Keratinocyte (primary cell): ENCODE data around the gene GTF3C2. TPM values are rescaled to one million over a fixed set of nuclear protein-coding genes. Genes with fewer than 3 reads are reported as not detected.

Source experiments
- DNase-seq: peaks from one replicate; pipeline ENCODE4 v3.0.0-alpha.2; 2011; ENCODE audit warnings: low read depth, missing footprints, low spot score
- FAIRE-seq: peaks from 2 replicates; lab custom pipeline; 2011; peaks lifted over from hg19 to GRCh38; lab: Jason Lieb, UNC
- H2AFZ ChIP-seq: 2 replicates; pipeline ENCODE4 v1.6.0; 2012; ENCODE audit warnings: low read length, control low read depth, inconsistent platforms; ENCODE audit not compliant: control insufficient read depth
- H3K27ac ChIP-seq: 2 replicates; pipeline ENCODE4 v1.5.1; 2011; ENCODE audit warnings: low read length; ENCODE audit not compliant: control insufficient read depth, insufficient read depth
- H3K27me3 ChIP-seq: 3 replicates; pipeline ENCODE4 v1.6.0; 2011; ENCODE audit warnings: low read length; ENCODE audit not compliant: control insufficient read depth, insufficient read depth; ENCODE audit errors: extremely low read depth
- H3K36me3 ChIP-seq, 2 experiments: 2 replicates in 1 of 2; 3 replicates in 1 of 2; pipeline ENCODE4 v1.5.1; 2011; ENCODE audit warnings: low read length in 2 of 2, mild to moderate bottlenecking in 1 of 2; ENCODE audit not compliant: control insufficient read depth in 2 of 2, insufficient read depth in 2 of 2; ENCODE audit errors: extremely low read depth in 1 of 2
- H3K4me1 ChIP-seq: 3 replicates; pipeline ENCODE4 v1.5.1; 2011; ENCODE audit warnings: low read length; ENCODE audit not compliant: control insufficient read depth, insufficient read depth; ENCODE audit errors: extremely low read depth
- H3K4me2 ChIP-seq: 3 replicates; pipeline ENCODE4 v1.6.0; 2011; ENCODE audit warnings: low read depth, low read length; ENCODE audit not compliant: control insufficient read depth, insufficient read depth; ENCODE audit errors: extremely low read depth
- H3K4me3 ChIP-seq, 3 experiments: fragments of 200-600 bp in 1 of 3; sonication (generic) in 1 of 3; 2 replicates in 2 of 3; 3 replicates in 1 of 3; pipeline ENCODE4 v1.5.1; 2011 to 2016; ENCODE audit warnings: low read length in 3 of 3, mild to moderate bottlenecking in 3 of 3, control low read depth in 2 of 3, inconsistent platforms in 1 of 3, low read depth in 1 of 3, mixed read lengths in 1 of 3, mixed run types in 1 of 3, moderate library complexity in 1 of 3; ENCODE audit not compliant: control insufficient read depth in 2 of 3, insufficient read depth in 2 of 3; ENCODE audit errors: extremely low read depth in 1 of 3
- H3K79me2 ChIP-seq: 2 replicates; pipeline ENCODE4 v1.6.0; 2012; ENCODE audit warnings: low read length; ENCODE audit not compliant: control insufficient read depth, insufficient read depth
- H3K9ac ChIP-seq: 3 replicates; pipeline ENCODE4 v1.6.0; 2011; ENCODE audit warnings: low read length; ENCODE audit not compliant: control insufficient read depth, insufficient read depth; ENCODE audit errors: extremely low read depth
- H3K9me1 ChIP-seq: 3 replicates; pipeline ENCODE4 v1.6.0; 2011; ENCODE audit warnings: low read length; ENCODE audit not compliant: control insufficient read depth, insufficient read depth; ENCODE audit errors: extremely low read depth
- H3K9me3 ChIP-seq: 2 replicates; pipeline ENCODE4 v1.5.1; 2012; ENCODE audit warnings: low read depth, low read length; ENCODE audit not compliant: control insufficient read depth
- H4K20me1 ChIP-seq: 3 replicates; pipeline ENCODE4 v1.6.0; 2011; ENCODE audit warnings: low read length; ENCODE audit not compliant: control insufficient read depth, insufficient read depth; ENCODE audit errors: extremely low read depth
- EZH2 ChIP-seq: IDR thresholded peaks from one replicate; pipeline ENCODE4 v1.6.1; 2012; ENCODE audit warnings: inconsistent platforms, mild to moderate bottlenecking, low read length, moderate library complexity
- dilution Hi-C: fragments of 300-500 bp; cut with MboI; formaldehyde crosslinking; loops from one replicate; pipeline ENCODE4 v1.7.0; 2020; ENCODE audit warnings: low sequenced_read_pairs; ENCODE audit not compliant: extremely low pct_ligation_motif_present
- polyA plus RNA-seq, 5 experiments: library from polyadenylated mRNA; depleted of rRNA in 3 of 5; stranded (reverse) in 3 of 5; stranded (forward) in 1 of 5; unstranded in 1 of 5; fragments of >200 nt; gene quantifications; 1 replicate in 1 of 5; 2 replicates in 3 of 5; 3 replicates in 1 of 5; pipeline versions ENCODE4 v1.2.1 to v1.2.3, GENCODE V29; 2011 to 2012; ENCODE audit warnings: missing spikeins in 2 of 5, low read depth in 1 of 5, low replicate concordance in 1 of 5
- TF ChIP-seq, protein P1 (sequence below), 3 experiments: IDR thresholded peaks in 1 of 3; conservative IDR thresholded peaks in 1 of 3; optimal IDR thresholded peaks in 1 of 3; 2 replicates in 2 of 3; 3 replicates in 1 of 3; pipeline versions ENCODE3 to v1.5.1; 2011; ENCODE audit warnings: low read length in 3 of 3, mild to moderate bottlenecking in 3 of 3, moderate library complexity in 2 of 3, control low read depth in 1 of 3, inconsistent platforms in 1 of 3; ENCODE audit not compliant: insufficient read depth in 2 of 3; ENCODE audit errors: extremely low read depth in 1 of 3

GTF3C2 gene
- polyA plus RNA-seq, 1 donor (not counting 4 experiments of a cell fraction or from before 2014, with no cell fraction given), result 53.4 TPM

DNA sequence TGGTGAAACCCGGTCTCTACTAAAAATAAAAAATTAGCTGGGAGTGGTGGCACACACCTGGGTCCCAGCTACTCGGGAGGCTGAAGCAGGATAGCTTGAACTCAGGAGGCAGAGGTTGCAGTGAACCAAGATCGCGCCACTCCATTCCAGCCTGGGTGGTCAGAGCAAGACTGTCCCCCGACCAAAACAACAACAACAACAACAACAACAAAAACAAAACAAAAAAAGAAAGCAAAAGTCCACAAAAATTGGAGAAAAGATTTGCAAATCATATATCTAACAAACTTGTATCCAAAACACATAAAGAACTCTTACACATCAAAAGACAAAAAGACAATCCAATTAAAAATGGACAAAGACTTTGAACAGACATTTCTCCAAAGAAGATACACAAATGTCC is 42.4 kb upstream of the GTF3C2 start:
- Histone ChIP-seq H3K4me3 (no peak overlapping the region), H3K79me2 (peaks cover 95% of the 10 kb centered on the region), H3K27me3 (no peaks in the 10 kb centered on the region), H3K27ac (no peak overlapping the region), H3K36me3 (peaks cover 3 to 13% of the 10 kb centered on the region in 2 experiments), H3K9ac (no peak overlapping the region), H3K9me3 (no peaks in the 10 kb centered on the region), H3K4me2 (no peak overlapping the region), H2AFZ (no peak overlapping the region), H3K9me1 (no peaks in the 10 kb centered on the region), H4K20me1 (peaks cover 6% of the 10 kb centered on the region), H3K4me1 (no peaks in the 10 kb centered on the region)
- dilution Hi-C loops, result no loop called here
- DNase-seq (no peak), FAIRE-seq (no peak)
- TF ChIP-seq EZH2, result no peak
- TF ChIP-seq, protein P1, sequence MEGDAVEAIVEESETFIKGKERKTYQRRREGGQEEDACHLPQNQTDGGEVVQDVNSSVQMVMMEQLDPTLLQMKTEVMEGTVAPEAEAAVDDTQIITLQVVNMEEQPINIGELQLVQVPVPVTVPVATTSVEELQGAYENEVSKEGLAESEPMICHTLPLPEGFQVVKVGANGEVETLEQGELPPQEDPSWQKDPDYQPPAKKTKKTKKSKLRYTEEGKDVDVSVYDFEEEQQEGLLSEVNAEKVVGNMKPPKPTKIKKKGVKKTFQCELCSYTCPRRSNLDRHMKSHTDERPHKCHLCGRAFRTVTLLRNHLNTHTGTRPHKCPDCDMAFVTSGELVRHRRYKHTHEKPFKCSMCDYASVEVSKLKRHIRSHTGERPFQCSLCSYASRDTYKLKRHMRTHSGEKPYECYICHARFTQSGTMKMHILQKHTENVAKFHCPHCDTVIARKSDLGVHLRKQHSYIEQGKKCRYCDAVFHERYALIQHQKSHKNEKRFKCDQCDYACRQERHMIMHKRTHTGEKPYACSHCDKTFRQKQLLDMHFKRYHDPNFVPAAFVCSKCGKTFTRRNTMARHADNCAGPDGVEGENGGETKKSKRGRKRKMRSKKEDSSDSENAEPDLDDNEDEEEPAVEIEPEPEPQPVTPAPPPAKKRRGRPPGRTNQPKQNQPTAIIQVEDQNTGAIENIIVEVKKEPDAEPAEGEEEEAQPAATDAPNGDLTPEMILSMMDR (optimal IDR thresholded peaks at IDR 0.05 in 1 of 3, IDR thresholded peaks at IDR 0.05 in 1 of 3, conservative IDR thresholded peaks at IDR 0.05 in 1 of 3; ENCODE audit: extremely low read depth in 1 of 3, insufficient read depth in 2 of 3, low read length in 3 of 3), result no peak

DNA sequence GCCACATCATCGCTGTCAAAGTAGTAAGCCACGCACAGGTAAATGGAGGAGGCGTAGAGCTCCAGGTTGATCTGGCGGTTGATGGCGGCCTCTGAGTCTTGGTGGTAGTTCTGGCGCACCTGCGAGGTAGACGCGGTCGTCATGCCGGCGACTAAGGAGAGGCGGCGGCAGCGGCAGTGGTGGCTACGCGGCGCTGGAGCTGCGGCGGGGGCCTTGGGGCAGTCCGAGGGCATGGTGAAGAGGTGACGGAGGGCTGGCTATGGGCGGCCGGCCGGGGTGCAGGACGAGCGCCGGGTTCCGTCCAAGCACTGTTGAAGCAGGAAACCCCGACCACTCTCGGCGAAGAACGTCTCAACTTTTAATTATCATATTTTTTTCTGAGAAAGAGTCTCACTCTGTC is 36.7 kb upstream of the GTF3C2 start:
- H3K9ac ChIP-seq, result no peak overlapping the region
- no peaks in the 10 kb centered on the region for H3K27me3 ChIP-seq
- H4K20me1 ChIP-seq, result peaks cover 6% of the 10 kb centered on the region
- peaks cover 88% of the 10 kb centered on the region for H3K79me2 ChIP-seq
- no peak overlapping the region for H2AFZ ChIP-seq
- no peaks in the 10 kb centered on the region for H3K4me1 ChIP-seq
- dilution Hi-C loops, result no loop called here
- no peak overlapping the region for H3K4me2 ChIP-seq
- H3K9me3 ChIP-seq, result no peaks in the 10 kb centered on the region
- no peaks in the 10 kb centered on the region for H3K9me1 ChIP-seq
- FAIRE-seq (no peak), DNase-seq (no peak)
- TF ChIP-seq EZH2, result no peak
- TF ChIP-seq, protein P1 (optimal IDR thresholded peaks at IDR 0.05 in 1 of 3, IDR thresholded peaks at IDR 0.05 in 1 of 3, conservative IDR thresholded peaks at IDR 0.05 in 1 of 3; ENCODE audit: extremely low read depth in 1 of 3, insufficient read depth in 2 of 3, low read length in 3 of 3), result no peak
- H3K27ac ChIP-seq, result no peak overlapping the region
- H3K36me3 ChIP-seq, result peaks cover 0 to 1% of the 10 kb centered on the region in 2 experiments
- no peak overlapping the region for H3K4me3 ChIP-seq
